GM21423 (cell line): Measurements from ENCODE around the gene SELENOP.
"Not testable (repeated sequence)": the region's sequence is repeated elsewhere in the genome, so short reads cannot be mapped to it uniquely, and the experiment has no call there.

Source experiments
- ATAC-seq: cut with Tn5 transposase; IDR thresholded peaks from one replicate; pipeline ENCODE4 v1.9.1; 2021; ENCODE audit warnings: mild to moderate bottlenecking, moderate library complexity; ENCODE audit not compliant: unreplicated experiment

Gene SELENOP

GRCh38 chr5:42828671-42829070 lies 17.0 kb upstream of the SELENOP start:
- ATAC-seq: no peak

DNA sequence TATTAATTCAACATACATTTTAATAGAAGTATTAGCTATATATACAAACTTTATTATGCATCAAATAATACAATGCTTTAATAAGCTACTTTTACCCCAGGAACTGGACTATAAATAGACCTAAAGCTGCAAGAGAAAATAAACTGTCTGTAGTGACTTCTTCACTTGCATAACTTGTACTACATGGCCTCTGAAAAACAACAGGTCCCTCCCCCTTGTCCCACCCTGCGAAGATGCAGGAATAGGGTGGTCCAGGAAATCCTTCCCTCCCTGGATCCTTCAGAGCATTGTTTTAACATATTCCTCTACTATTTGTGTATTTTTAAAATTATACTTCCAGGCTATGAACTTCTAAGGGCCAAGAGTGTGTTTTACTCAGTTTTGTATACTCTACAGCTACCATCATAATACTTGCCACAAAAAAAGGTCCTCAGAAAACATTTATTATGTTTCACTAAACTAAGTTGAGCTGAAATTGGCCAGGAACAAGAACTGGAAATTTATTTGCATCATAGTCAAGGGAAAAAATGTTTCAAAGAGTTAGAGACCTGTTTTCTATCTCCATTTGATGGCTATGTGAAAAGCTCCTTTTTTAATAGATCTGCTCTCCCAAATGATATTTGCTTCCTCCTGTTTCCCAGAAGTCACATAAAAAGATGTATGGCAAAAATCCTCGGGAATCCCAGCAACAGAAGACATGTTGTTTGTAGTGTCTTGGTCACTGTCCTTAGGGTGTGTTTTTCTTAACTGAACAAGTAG lies 15.2 kb upstream of the SELENOP start:
- ATAC-seq: no peak

- ATAC-seq: no peak
Observed at GRCh38 chr5:42825422-42826148, 13.9 kb upstream of the SELENOP start.

DNA sequence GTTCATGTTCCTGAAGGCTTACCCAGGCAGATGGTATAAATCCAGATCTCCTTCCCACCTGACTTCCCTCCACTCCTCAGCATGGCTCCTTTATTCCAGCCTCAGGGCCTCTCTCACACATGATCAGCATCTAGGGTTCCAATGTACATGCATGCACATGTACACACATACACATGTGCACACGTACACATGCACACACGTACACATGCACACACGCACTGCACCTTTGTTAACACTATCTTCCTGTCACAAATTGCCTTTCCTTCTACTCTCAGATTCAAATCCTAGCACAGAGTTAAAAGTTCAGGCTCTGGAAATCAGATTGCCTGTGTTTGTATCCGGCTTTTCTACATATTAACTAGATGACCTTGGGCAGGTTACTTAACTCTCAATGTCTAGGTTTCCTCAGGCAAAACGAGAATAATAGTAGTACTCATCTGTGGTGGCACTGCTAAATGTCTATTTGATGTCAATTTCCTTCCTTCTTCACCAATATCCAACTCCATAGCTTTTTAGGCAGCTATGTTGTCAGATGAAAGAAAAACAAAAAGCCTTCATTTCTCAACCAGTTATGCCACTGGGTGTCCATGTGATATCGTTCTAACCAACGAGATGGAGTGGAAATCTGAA lies 12.8 kb upstream of the SELENOP start:
- no peak for ATAC-seq

DNA sequence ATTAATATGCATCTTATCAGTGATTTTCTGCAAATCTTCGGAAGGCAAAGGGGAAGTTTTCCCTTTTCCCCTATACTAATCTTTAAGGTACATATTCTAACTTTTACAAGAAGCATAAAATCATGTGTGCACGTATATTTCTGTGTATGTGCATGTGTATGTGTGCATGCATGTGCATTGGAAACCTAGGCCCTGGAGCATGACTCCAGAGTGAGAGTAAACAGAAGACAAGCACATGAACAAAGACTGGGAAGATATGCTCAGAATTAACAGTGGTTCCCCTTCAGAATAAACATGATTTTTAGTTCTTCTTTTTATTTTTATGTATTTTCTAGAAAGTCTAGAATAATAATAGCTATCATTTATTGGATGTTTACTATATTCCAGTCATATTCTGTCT lies 10.9 kb upstream of the SELENOP start:
- ATAC-seq: no peak

DNA sequence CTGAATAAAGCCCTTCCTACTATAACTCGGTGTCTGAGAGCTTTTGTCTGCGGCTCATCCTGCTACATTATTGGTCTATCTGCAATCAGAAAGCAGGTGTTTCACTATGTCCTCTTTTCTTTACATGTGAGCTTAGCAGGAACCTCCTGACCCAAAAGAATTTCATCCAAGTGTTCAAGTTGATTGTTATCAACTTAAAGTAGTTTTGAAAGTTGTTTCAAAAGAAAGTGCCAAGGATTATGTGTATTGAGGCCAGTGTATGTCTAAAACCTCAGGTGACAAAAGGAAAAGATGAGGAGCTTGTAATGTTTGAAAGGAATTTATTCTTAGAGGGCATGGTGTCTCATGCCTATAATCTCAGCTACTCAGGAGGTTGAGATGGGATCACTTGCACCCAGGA lies 8.1 kb upstream of the SELENOP start:
- no peak for ATAC-seq

GRCh38 chr5:42816546-42816945 lies 4.9 kb upstream of the SELENOP start:
- not testable (repeated sequence) for ATAC-seq

GRCh38 chr5:42813533-42813932 lies 1.8 kb upstream of the SELENOP start:
- no peak for ATAC-seq

- no peak for ATAC-seq
Observed at GRCh38 chr5:42812620-42813019, 928 bp upstream of the SELENOP start.

DNA sequence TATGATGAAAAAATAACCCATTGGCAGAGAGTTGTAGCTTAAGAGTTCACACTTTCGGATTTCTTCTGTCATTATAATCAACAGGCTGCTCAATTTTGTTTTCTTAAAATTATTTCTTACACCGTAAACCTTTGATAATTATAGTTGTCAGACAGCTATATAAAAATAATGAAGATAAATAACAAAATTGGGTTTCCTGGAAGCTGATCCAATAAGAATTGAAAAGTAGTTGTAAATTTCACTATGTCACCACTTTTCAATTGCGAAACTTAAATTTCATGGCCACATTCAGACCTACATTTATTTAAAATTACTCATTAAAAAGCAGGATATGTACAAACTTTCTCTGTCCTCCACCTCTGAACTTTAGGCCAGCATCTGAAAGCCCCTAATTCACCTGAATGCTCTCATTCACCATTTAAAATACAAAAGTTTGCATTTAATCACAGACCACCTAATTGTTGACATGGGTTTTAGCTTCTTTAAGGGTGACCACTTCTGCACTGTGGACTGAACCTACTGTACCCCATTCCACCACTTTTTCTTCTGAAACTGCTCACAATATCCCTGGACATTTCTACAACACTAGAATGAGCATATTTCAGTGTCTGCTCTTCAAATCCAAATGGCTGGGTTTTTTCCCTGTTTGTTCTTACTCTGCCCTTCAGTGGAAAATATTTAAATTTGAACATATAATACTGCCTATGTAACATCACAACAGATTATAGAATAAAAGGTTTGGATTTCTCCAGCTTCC lies 680 bp downstream of the SELENOP start:
- no peak for ATAC-seq

- no peak for ATAC-seq
Observed at GRCh38 chr5:42808888-42809611, 2.6 kb downstream of the SELENOP start.

DNA sequence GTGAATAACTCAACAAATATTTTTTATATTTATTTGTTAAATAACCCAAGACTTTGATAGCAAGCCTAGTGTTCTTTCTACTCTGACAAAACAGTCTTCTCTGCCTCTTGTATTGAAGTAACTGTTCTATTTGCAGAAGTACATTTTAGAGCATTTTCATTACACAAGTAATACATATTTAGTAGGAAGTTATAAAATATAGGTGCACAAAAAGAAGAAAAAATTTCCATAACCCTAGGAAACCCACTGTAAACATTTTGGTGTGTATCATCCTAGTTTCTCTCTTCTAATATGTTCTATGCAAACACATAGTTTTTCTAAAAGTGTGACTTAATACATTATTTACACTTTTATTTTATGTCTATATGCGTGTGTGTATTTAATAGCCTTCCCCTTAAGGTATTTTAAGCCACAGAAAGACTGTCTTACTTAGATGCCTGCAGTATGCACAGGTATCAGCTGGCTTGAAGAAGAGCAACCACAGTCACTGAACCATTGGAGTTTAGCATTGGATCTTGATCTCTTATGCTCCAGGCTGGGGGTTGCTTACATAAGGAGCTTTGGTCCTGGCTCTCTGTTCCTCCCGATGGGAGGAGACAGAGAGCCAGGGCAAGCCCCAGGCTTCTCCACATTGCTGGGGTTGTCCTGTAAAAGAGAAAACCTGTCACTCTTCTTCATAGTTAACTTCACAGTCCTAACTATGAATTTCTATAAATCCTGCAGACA lies 3.8 kb downstream of the SELENOP start:
- ATAC-seq: no peak

GRCh38 chr5:42806701-42807262 lies 4.9 kb downstream of the SELENOP start:
- no peak for ATAC-seq

DNA sequence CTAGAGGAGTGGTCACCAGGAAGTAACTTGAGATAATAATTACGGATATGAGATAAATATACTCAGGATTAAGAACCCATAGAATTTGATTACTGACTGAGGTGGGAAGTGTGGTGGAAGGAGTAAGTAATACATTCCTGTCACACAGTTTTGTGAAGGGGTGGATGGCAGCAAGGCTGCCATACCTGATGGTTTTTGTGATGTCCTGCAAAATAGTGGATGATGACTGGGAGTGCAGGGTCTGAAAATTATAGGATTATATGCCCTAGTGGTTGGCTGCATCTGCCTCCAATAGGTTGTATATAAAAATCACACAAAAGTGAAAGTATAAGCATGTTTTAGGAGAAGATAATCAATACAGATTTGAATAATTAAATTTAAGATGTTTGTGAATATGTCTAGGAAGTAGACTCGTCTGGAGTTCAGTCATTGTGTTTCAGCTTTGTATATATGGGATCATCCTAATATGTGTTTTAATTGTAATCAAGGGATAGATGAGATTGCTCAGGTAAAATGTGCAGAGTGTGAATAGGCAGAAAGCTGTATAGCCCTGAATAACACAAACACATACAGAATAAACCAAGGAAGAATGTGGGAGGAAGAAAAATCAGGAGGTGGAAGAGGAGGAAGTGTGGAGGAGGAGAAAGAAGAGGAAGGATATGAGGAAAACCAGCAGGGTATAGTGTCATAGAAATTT lies 5.5 kb downstream of the SELENOP start:
- no peak for ATAC-seq

GRCh38 chr5:42804717-42805339 lies 6.9 kb downstream of the SELENOP start:
- no peak for ATAC-seq

DNA sequence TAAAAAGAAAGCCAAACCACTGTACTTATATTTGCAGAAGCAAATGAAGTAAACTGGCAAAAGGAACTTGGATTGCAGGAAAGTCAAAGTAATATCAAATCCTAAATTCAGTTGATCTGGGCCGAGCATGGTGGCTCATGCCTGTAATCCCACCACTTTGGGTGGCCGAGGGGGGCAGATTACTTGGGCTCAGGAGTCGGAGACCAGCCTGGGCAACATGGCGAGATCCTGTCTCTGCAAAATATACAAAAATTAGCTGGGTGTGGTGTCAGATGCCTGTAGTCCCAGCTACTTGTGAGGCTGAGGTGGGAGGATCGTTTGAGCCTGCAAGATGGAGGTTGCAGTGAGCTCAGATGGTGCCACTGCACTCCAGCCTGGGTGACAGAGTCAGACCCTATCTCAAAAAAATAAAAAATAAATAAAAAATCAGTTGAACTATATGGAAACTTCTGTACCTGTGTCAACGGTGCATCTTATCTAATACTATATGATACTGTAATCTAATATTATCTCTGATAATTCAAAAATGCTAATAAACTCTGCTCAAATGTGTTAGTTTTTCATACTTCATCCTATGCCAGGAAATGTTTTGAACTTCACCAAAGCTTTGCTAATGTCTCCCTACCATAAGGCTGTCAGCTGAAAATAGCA lies 10.1 kb downstream of the SELENOP start:
- ATAC-seq: no peak

- no peak for ATAC-seq
Observed at GRCh38 chr5:42800748-42801330, 10.9 kb downstream of the SELENOP start.

- ATAC-seq: no peak
Observed at GRCh38 chr5:42799668-42800114, 12.0 kb downstream of the SELENOP start.
